Stimulated activated CD4-positive, alpha-beta T cell treated with anti-CD3 and anti-CD28 coated beads, Interleukin-4, amount 100 ng/mL, for 1 hour (primary cell): ENCODE data around the gene SUGCT.

Source experiments
- DNase-seq: peaks from one replicate; pipeline ENCODE4 v3.0.0-alpha.2; 2020

SUGCT gene

GRCh38 chr7:40701836-40702551, 567.2 kb downstream of the SUGCT start:
- no peak for DNase-seq

DNA sequence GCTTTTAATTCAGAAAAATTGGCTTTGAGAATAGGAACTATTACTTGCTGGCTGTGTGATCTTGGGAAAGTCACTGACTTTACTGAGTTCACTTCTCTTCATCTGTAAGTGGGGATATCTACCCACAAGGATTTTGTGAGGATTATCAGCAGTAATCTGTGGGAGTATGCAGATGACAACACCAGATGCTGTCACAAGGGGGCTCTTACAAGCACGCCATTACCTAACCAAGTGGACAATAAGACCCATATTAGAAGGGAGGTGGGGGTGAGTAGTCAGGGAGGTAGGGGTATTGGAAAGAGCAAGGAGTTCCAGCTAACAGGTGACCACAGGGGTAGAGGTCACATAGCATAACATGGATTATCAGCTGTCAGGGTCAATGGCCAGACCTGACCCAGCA, 569.4 kb downstream of the SUGCT start:
- no peak for DNase-seq

- no peak for DNase-seq
These were observed 572.0 kb downstream of the SUGCT start for GRCh38 chr7:40706829-40707228.

GRCh38 chr7:40709062-40709964, 574.5 kb downstream of the SUGCT start:
- DNase-seq = no peak

GRCh38 chr7:40711706-40712105, 576.9 kb downstream of the SUGCT start:
- no peak for DNase-seq

- no peak for DNase-seq
These were observed 579.7 kb downstream of the SUGCT start for GRCh38 chr7:40714363-40715052.

DNA sequence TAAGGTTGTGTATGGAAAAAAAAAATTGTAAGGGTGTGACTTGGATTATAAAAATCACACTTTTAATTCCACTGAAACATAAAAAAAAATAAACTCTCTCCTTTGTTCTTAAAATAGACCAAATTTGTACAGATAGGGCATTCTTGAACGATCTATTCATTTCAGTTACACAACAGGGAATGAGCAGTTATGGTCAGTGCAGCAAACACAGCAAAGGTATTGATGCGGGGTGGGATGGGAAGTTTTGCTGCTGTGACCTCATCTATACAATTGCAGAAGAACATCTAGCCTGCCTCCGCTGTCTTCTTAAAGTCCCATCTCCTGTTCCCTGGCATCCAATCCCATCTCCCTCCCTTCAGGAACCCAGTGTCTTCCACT, 580.2 kb downstream of the SUGCT start:
- DNase-seq = no peak

GRCh38 chr7:40716052-40716451, 581.2 kb downstream of the SUGCT start:
- DNase-seq = no peak

DNA sequence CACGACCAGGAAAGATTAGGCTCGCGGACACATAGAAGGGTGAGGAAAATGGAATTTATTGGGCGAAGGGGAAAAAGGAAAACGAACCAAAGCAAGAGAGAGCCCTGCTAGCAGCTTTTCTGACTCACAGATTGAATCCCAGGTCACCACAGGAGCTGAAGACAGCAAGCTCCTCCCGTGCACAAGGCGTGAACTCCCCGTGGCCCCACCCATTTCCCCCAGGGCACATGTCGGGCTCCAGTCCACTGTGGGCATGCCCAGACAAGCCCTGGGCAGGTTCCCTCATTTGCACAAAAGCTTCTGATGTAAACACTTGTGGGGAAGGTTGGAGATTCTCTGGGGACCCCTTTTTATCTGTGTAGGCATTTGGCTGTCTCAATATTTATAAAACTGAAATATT, 582.4 kb downstream of the SUGCT start:
- no peak for DNase-seq

DNA sequence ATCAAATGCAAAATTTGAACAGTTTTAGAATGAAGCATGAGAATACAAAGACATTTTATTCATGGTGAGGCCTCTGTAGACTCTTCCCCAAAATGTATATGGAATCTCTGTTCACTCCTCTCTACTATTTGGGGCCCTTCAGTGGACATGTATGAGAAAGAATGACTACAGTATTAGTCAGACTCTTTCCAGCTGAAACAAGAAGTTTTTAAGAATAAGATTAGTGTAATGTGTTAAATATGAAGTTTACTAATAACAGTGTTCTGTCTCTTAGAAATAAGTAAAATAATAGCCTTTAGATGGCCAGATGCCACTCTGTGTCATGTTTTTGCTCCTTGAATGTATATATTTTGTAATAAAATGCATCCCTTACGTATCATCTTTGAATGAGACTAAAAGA, 585.6 kb downstream of the SUGCT start:
- no peak for DNase-seq

DNA sequence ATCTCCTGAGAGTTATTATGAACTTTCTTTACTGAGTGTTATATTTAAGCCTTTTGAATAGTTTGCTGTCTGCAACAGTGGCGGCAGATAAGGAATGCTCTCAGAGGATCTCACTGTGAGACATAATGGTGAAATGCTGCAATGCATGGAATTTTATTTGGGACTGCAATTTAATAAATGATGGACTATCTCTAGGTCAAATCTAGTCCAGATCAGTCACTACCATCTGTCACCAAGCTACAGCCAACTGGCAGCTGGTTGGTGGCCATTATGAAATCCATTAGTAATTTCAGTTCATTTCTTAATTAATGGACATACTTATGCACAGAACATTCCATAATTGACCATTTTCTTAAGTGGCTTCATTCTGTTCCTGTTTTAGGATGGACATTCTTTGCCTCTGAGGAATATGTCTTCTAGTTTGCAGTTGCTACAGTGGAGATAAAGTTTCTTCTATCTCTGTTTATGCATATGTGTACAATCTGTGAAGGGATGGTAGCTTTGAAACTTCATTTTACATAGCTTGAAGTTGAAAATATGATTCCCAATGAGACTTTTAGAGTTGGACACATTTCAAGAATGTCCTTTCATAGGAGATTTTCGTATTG, 586.6 kb downstream of the SUGCT start:
- DNase-seq = no peak

DNA sequence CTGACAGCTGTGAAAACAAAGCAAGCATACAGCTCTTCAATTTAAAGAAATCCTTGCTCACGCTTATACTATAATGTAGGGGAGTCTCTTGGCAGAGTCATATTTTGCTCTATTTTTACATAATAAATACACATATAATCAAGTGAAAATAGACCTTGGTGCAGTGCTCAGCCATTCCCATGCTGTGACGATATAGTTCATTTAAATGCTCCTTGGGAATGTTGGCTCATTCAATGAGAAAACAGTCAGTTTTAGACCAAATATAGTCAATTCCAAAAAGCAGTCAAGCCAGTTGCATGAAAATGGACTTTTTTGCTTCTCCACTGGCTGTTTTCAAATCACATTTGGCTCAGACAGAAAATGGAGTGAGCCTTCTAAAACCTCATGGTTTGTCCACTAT, 587.4 kb downstream of the SUGCT start:
- no peak for DNase-seq

GRCh38 chr7:40723829-40724228, 589.0 kb downstream of the SUGCT start:
- no peak for DNase-seq

DNA sequence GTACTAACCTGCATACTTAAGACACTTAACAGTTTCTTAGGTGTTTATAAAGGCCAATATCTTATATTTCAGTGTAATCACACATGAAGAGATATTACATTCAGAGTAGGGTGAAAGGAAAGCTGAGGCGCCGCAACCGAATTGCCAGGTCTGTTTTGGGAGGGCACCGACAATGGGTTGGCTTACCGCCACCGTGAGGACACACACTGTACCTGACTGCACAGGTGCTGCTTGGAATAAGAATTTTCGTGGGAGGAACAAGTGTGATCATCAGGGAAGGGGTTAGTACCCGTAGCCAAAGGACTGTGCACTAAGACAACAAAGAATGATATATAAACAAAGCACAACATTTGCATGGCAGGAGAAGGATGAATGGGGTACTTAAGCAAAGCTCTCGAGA, 591.8 kb downstream of the SUGCT start:
- DNase-seq = no peak

GRCh38 chr7:40733114-40733513, 598.3 kb downstream of the SUGCT start:
- DNase-seq = no peak

- DNase-seq = no peak
These were observed 598.8 kb downstream of the SUGCT start for GRCh38 chr7:40733578-40733977.

- DNase-seq = no peak
These were observed 604.5 kb downstream of the SUGCT start for GRCh38 chr7:40739257-40739656.

DNA sequence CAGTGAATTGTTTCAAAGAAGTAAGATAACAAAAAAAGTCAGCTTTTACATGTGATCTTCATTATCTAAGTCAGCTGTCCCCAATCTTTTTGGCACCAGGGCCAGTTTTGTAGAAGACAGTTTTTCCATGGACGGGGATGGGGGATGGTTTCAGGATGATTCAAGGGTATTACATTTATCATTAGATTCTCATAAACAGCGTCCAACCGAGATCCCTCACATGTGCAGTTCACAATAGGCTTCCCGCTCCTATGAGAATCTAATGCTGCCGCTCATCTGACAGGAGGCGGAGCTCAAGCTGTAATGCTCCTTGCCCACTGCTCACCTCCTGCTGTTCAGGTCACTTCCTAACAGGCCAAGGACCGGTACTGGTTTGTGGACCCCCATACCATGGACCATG, 607.5 kb downstream of the SUGCT start:
- no peak for DNase-seq

- DNase-seq = no peak
These were observed 612.2 kb downstream of the SUGCT start for GRCh38 chr7:40746841-40747556.

- no peak for DNase-seq
These were observed 613.1 kb downstream of the SUGCT start for GRCh38 chr7:40747856-40748255.

DNA sequence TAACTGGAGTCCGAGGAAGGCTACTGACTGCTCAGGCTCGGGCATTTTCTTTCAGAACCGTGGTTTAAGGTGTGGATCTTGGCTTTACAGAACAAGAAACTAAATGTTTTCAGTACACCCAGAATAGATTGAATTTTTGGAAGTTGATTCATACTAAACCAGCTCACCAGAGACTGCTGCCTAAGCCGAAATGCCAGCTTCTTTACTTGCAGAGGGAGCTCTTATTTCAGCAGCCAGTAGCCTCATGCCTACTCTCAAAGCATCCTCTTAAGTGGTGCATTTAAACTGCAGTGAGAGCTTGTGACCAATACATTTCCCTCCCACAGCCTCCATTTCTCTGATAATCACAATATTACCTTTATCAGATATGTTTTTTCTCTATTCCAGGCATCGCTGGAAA, 615.1 kb downstream of the SUGCT start:
- no peak for DNase-seq

DNA sequence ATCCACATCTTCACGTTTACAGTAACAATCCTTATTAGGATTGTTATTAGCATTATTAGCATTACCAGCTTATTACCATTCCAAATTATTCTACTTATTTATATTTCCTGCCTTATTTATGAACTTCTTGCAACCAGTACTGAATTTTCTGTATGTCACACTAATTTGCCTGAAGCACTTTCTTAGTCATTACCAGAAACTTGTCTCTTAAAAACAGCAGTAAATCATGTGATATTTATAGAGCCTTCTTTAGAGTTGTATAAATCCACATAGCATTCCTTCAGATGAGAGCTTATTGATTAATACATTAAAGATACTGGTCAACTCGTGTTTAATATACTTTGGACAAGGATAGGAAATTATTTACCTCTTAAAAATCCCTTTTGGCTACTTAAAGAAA, 618.6 kb downstream of the SUGCT start:
- DNase-seq = no peak

- DNase-seq = no peak
These were observed 620.6 kb downstream of the SUGCT start for GRCh38 chr7:40755438-40755837.
